GM12874 (cell line): Measurements from ENCODE around the gene STAMBP.

Experiments
- CTCF ChIP-seq: IDR thresholded peaks from 2 replicates; pipeline ENCODE4 v1.5.1; 2011; ENCODE audit warnings: low read depth, mild to moderate bottlenecking, control low read depth, low read length, moderate library complexity; ENCODE audit not compliant: insufficient read depth

The STAMBP gene

GRCh38 chr2:73892631-73893329 lies 64.0 kb downstream of the STAMBP start, which contains the start of gene ACTG2:
Gene ACTG2, plus strand, starts transcription at chr2:73893008. Its CDS starts 8,304 bp downstream, at chr2:73901312.
- no peak for TF ChIP-seq CTCF

- no peak for TF ChIP-seq CTCF
These were observed 65.2 kb downstream of the STAMBP start for GRCh38 chr2:73893764-73894474.

- TF ChIP-seq CTCF = no peak
These were observed 65.7 kb downstream of the STAMBP start for GRCh38 chr2:73894475-73894850.

GRCh38 chr2:73894877-73895276 lies 66.1 kb downstream of the STAMBP start:
- TF ChIP-seq CTCF = no peak

- no peak for TF ChIP-seq CTCF
These were observed 66.7 kb downstream of the STAMBP start for GRCh38 chr2:73895473-73895872.

- no peak for TF ChIP-seq CTCF
These were observed 67.8 kb downstream of the STAMBP start for GRCh38 chr2:73896362-73897239.

GRCh38 chr2:73897240-73897583 lies 68.5 kb downstream of the STAMBP start:
- TF ChIP-seq CTCF = no peak
